Skin of body (tissue), 2 donors: ENCODE data around the gene PTPRD. TPM values are rescaled to one million over a fixed set of nuclear protein-coding genes. Genes with fewer than 3 reads are reported as not detected.
A peak's percentile ranks its signal among the peaks of the same experiment; 100 is the strongest.

Source experiments
- DNase-seq: peaks from one replicate; lab custom pipeline; 2025; lab: John Stamatoyannopoulos, UW
- total RNA-seq: library from RNA; depleted of rRNA; stranded (reverse); fragments of >200 nt; gene quantifications from one replicate; pipeline ENCODE4 v1.2.3, GENCODE V29; 2014

PTPRD gene
- total RNA-seq, 1 donor from 2014 or later = 29.9 TPM

DNA sequence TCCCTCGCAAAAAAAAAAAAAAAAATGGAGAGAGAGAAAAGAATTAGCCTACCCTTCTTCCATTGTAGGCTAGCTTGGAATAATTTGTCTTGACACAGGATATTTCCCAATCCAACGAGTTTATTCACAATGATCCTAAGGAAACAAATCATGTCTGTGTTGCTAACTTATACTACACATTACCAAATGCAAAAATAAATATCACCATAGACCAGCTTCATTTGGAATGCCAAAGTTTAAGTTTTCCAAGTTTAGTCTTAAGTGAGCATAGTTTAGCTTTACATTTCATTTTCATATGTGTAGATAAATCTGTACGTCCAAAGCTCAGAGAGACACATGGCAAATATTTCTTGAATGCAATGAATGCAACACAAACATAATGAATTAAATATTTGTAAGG lies 1707.1 kb downstream of the PTPRD start:
- peak; percentile 89 for DNase-seq

DNA sequence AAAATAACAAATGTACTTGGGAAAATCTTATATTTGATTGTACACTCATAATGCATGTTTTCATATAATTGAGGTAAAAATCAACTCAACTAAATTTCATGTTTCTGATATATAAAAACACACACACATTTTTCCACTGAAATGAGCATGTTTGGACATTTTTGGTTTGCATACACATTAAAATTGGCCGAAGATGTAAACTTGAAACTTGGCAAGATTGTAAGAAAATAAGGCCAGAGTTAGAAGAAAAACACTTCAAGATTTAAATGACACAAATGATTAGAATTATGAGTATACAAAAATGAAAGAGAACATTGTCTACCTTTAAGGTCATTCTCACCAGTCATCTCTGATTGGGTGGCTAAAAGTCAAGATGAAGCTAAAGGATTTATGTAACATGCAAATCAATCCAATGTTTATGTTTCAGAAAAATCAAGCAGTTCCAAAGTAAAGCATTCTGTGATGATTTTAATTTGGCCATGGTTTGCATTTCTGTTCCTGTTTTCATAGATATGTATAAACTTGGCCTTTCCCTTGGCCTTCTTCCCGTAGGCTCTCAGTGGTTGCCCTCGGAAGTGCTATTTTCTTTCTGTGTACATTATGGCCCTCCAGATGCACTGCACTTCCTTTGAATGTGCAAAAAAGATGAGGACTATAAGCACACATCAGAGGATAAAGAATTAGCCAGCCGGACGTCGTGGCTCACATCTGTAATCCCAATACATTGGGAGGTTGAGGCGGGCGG lies 1707.9 kb downstream of the PTPRD start:
- peak; percentile 88 for DNase-seq

DNA sequence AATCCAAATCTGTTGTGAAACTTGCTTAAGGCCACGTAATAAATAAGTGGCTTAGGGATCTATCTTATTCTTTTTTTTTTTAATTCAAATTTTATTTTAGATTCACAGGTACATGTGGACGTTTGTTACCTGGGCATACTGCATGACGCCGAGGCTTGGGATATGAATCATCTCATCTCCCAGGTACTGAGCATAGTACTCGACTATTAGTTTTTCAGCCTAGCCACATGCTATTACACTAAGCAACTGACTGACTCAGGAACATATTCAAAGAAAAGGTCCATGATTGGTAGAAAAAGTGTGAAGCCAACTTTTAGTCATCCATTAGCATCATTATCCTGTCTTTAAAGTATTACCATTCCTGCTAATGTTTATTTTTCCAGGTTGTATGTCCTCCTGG lies 1709.7 kb downstream of the PTPRD start:
- no peak for DNase-seq

DNA sequence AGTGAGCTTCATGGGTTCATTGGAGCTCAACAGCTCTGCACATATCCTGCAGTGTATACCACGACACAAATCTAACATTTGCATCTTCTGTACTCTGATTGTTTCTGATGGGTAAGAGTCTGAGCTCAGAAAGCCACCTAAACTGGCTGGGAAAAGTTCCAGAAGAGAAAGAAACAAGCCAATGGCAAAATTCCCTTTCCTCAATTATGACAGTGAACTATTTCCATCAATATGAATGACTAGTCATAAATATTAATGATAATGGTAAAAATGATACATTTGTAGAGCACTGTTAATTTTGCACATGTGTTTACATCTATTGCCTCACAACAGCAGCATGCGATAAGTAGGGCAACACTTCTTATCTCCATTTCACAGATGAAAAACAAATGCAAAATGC lies 1711.7 kb downstream of the PTPRD start:
- no peak for DNase-seq

DNA sequence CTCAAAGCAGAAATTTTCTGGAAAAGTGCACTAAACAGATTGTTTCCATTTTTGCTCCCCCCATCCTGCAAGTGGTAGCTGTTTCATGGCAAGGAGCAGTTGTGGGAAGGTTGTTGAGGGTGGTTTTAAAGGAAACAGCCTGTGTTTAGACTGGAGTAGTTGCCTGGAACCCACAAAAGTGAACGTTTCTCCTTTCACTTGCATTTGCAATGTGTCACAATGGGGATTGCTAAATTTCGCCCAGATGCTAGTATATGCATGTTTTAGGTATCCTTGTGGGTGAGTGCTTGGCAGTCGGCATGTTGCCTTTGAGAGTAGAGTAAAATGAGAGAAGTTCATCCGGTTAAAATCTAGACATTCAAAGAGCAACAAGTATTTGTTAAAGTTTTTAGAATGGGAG lies 1713.3 kb downstream of the PTPRD start:
- DNase-seq = no peak

DNA sequence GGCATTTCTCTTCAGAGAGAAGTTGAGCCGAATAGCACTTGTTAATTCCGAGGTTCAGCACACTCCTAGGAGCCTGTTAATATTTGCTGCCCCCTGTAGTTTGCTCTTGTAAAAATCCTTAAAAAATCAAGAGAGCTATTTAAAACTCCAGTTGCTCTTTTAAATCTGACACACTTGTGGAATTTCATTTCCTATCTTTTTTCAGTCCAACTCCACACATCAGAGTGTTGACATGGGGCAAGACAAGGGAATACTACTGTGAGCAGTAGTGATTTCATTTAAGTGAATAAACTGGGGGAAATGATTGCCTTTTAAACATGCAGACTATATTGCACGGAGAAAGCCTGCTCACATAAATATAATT lies 1717.0 kb downstream of the PTPRD start:
- peak; percentile 32 for DNase-seq

DNA sequence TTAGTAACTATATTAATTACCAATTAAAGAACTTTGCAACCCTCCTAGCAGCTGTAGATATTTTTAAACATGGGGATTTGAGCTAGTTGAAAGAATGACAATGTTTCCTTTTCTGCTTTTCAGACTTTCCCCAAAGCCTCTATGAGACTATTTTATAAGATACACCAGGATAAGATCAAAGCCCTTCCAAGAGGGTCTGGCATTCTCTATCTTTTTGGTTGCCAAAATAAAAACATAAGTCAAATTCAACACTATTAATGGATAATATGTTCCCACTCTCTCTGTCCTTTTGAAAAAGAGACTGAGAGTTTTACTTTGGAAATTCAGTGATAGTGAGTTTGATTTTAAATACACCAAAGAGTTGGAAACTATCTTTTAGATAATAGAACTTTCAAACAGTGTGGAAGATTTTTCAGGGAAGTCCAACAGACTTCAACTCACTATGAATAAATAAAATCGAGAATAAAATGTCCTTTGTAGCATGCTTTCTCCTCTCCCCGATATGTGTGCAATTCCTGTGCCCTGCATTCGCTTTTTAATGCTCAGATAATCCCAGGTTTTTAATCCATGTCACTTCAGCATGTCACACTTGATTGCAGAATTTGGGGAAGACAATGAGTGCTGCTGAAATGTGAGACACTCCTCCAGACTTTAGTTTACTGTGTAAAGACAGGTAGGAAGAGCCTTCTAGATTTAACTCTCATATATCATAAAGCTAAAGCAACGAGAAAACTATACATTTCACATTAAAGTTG lies 1717.5 kb downstream of the PTPRD start:
- DNase-seq = no peak

DNA sequence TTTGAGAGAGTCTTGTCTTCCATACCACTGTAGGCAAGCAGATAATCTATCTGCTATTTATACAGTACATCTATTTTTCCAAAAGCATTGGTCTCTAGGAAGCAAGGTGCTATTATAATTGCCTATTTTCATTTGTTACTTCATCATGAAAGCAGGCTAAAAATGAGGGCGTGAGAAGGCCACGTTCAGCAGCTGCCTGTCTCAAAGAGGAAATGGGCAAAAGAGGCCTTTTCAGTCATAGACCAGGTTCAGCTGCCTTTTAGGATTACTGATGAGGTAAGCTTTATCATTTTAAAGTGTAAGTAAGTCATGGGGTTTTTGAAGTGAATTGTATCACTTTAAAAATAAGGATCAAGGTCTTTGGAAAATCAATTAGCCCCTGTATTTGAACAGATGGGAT lies 1722.1 kb downstream of the PTPRD start:
- DNase-seq = no peak

DNA sequence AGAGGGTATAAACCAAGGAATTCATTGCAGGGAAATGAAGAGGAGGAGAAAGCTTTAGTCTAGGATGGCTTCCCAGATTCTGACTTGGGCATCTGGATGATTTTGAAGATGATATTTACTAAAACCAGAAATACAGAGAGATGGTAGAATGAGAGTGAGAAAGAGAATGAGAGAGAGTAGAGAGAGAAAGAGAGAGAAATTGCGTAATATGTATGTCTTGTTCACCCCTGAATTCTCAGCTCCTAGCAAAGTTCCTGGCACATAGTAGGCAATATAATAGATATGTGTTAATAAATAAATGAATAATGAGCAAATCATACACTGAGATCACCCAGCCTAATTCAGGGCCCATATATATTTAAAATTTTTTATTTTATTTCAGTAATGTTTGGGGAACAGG lies 1723.7 kb downstream of the PTPRD start:
- DNase-seq = no peak

DNA sequence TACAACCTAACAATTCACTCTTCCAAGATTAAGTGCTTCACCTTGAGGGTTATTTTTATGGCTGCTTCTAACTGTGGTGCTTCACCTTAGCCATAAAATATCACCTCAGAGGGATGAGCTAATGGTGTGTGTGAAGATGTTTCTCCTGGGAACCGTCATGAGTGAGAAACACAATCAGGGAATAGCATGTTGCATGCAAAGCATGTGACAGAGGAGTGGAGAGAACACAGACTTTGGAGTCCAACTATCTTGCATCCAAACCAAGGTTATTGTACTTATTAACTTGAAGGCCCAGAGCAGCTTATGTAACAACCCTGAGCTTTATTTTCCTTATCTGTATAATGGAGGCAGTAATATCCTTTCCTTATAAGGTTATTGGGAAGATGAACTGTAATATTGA lies 1724.2 kb downstream of the PTPRD start:
- no peak for DNase-seq

DNA sequence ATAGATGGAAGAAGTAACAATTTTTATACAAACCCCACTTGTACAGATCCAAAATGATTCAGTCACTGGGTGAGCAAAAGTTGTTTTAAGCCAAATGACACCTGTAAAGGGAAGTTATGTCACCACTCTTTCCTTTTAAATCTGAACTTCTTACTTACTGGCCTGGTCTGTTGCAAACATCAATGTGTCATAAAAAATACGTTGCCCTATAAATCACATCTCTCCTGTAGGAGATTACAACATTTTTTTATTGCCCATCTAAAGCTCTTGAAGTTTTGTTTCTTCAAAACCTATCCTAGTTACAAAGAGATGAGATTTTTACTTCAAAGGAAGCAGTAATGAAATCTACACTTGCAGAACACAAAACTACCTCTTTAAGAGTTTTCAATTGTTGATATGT lies 1725.4 kb downstream of the PTPRD start:
- no peak for DNase-seq

DNA sequence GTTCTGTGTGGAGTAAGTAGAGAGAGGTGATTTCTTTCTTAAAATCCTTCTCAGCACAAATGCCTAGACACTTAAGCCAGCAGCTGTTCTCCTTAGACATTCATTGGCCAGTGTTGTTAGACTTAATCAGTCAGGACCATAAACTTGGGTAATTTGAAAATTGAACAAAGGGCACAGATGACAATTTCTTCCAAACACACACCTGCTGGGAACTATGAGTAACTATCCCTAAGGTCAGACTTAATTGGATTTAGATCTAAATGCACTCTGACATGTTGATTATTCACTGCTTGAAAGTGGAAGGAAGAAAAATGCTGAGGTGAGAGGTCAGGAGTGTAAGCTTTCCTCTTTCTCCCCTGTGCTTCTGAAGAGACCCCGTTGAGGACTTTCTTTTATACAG lies 1729.5 kb downstream of the PTPRD start:
- no peak for DNase-seq

DNA sequence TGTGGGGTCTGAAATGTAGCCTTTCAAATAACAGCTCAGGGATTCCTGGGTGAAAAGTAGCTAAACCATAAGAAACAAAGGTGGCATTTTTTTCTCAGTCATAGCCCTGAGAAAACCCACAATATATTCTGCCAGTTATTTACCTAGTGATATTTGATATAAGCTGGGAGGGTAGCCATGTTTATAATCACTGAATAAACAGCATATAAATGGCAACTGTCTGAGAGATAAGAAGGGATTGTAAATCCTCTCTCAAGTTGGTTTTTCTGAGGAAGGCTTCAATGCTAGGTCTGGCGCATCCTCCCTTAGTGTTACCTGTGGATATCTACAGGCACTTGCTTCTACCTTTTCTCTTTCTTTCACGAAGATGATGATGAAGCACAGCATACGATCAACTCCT lies 1732.7 kb downstream of the PTPRD start:
- DNase-seq = no peak

DNA sequence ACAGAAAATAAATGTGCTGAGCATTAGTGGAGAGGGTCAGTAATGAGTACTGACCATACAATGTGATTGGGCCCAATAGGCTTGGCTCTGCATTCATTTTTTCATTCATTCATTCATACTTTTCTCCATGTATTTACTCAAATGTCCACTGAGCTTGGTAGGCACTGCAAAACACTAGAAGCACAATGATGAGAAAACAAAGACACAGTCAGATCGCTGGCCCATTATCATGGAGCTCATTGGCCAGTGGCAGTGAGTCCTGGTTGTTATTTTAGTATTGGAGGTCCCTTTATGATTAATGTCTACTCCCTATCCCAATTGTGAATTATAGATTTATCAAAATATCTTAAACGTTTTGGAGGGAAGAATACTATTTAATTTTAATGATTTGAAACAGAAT lies 1733.5 kb downstream of the PTPRD start:
- no peak for DNase-seq

DNA sequence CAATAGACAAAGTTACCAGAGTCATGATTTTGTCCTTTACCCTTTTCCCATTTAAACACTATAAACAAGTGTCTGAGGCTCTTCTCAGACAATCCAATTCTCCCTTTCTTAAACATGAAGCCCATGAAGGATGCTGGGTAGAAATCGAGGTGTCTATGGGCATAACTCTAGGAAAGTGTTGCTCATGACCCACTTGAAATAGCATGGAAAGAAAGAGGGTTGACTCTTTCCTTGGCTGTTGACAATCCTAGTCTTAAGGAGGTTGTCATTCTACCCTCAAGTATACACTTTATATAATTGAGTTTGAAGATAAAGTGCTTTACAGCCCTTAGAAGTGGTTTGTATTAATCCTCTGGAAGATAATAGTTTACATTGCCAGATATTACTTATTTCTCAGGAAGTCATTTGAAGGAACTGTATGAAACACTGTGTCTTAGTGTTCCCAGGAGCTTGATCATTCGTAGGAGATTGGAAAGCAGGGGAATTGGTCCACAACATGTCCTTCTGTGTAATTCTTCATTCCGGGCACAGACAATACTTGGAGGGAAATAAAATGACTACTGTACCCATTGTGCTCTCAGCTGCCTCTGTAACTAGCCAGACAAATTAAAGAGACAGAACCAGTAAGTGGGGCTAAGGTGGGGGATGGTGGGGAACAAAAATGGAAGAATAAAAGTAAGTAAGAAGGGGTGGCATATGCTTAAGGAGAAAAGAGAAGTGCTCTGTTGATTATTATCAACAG lies 1734.9 kb downstream of the PTPRD start:
- no peak for DNase-seq

DNA sequence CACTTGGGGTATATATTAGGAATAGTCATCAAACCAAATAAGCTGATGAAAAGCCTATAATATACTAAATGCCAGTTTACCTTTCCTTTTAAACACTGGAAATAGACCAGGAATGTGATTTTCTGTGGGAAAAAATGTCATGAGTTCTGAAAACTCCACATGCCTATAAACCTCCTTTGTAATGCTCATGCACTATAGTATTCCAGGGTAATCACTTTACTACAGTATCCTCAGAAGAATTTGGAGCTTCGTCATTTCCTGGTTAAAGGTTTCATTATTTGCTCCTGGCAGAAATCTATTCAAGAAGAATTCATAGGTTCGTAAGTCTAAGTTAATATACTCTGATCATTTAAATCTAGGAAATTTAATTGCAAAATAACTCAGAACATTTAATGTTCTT lies 1736.5 kb downstream of the PTPRD start:
- no peak for DNase-seq

DNA sequence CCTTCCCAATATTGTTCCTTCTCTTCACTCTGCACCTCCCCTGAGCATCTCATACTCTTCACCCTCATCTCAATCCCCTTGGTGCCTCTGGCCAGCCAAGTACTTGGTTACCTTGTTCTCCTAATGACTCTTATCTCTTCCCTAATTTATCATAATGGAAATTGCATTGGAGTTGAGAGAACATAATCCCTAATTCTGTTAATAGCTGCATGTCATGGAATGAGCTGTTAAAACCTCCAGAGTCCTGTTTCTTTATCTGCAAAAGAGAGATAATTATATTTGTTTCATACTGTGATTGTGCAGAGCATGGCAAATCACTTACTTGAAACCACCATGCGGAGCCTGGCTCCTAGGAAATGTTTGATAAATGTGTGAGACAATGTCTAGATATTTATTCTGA lies 1738.3 kb downstream of the PTPRD start:
- no peak for DNase-seq

DNA sequence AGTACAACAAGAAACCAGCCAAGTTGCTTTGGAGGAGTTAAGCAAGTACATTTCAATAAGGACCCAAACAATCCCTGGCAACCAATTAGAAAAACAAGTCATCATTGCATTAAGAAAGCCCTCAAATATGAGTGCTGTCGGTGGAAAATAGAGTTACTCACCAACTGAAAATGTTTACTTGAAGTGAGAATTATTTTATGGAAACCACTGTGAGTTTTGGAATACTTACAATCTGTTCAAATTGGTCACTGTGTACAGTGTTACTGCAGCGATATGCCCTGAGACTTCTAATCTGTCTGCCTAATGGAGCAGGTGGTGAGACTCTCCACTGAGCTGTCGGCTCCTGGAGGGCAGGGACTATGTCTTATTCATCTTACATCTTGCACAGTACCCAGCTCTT lies 1740.0 kb downstream of the PTPRD start:
- DNase-seq = no peak

DNA sequence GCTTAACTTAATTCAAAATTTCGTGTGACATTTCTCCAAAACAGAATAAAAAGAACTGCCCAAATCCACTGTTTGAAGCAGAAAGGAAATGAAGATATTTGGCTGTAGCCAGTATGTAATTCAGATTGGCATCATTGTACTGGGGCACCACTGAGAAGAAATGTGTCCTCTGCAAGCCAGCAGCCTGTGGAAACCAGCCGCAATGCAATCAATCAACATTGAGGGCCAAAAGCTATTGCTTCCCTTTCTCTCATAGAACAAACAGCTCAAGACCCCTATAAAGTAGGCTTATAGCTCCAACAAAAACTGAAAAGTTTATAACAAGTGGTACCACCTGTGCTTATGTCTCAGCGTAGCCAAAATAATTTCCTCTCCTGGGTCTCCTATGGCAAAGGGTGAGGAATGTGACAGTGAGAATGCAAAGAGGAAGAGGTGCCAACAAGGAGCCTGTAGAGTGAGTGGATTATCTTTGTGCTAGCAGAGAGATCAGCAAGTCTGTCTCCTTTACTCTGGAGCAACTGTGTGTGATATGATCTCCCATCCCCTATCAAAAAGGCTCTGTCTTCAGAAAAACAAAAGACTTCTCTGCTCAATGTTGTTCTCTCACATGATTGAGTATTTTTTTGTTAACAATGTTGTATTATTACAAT lies 1740.9 kb downstream of the PTPRD start:
- DNase-seq = no peak

DNA sequence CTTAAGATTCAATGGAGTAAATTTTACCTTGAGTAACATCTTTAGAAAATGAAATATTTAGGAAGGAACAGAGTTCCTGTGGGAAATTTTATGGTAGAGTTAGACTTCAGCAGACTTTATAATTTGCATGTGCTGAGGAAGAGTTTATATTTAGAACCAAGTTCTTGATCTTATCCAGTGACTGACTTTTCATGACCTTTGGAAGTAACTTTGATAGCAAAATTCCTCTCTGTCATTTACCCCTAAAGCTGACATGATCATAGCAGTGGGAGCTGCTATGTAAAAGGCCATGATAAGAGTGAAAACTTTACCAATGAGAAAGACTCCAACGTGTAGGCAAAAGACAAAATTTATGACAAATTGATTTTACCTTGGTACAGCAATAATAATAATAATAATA lies 1741.4 kb downstream of the PTPRD start:
- no peak for DNase-seq

DNA sequence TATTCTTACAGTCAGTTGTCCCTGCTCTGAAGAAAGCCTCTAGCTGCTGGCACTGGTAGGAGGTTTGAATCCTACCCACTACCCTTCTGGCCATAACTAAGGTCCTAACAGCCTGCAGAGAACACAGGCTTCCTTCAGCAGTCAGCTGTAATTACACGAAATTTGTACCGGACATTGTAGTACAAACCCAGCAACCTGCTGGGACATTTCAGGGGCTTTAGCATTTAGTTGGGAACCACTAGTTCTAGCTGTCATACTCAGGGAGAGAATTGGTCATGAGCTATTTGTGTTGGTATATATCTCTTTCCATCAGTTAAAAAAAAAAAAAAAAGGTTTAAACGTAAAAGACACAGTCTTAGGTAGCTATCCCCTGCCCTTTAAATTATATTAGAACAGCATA lies 1743.0 kb downstream of the PTPRD start:
- DNase-seq = no peak

DNA sequence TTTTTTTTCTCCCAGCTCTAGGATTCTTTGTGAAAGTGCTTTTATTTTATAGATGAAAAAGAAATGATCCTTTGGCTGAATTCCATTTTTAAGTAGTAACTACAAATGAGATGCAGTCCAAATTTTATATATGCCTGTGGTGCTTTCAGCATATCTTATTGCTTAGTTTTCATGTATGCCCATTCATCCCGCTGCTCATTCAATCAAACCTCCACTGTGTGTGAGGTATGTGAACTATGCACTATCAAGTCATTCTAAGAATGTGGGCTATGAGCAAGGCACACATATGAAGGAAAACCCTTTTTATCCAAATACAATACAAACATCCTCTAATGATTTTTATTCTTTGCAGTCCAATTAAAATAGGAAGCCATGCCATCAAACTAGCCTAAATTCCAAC lies 1744.2 kb downstream of the PTPRD start:
- no peak for DNase-seq
